Trophoblast cell (in vitro differentiated cells and primary cell): Measurements from ENCODE around the gene CSF2RB.

Source experiments
- DNase-seq, 2 donors: peaks; one replicate each; pipeline ENCODE4 v3.0.0-alpha.2; 2016
- H2AFZ ChIP-seq: 2 replicates; pipeline ENCODE4 v1.6.1; 2013; ENCODE audit warnings: low read length, moderate library complexity, mild to moderate bottlenecking; ENCODE audit not compliant: insufficient read depth, poor library complexity
- H2AK5ac ChIP-seq: 2 replicates; pipeline ENCODE4 v1.6.1; 2013; ENCODE audit warnings: mild to moderate bottlenecking, low read length
- H2BK120ac ChIP-seq: 2 replicates; pipeline ENCODE4 v1.6.1; 2013; ENCODE audit warnings: low read length, mild to moderate bottlenecking, moderate library complexity; ENCODE audit not compliant: insufficient read depth, poor library complexity
- H2BK12ac ChIP-seq: 2 replicates; pipeline ENCODE4 v1.6.1; 2013; ENCODE audit warnings: mild to moderate bottlenecking, low read length, moderate library complexity
- H2BK5ac ChIP-seq: 2 replicates; pipeline ENCODE4 v1.6.1; 2013; ENCODE audit warnings: low read length, low read depth, moderate library complexity, mild to moderate bottlenecking; ENCODE audit not compliant: poor library complexity
- H3K14ac ChIP-seq: 2 replicates; pipeline ENCODE4 v1.6.1; 2013; ENCODE audit warnings: mild to moderate bottlenecking, low read length
- H3K18ac ChIP-seq: 2 replicates; pipeline ENCODE4 v1.6.1; 2013; ENCODE audit warnings: mild to moderate bottlenecking, low read length
- H3K23ac ChIP-seq: 2 replicates; pipeline ENCODE4 v1.6.1; 2013; ENCODE audit warnings: low read length
- H3K27ac ChIP-seq: 2 replicates; pipeline ENCODE4 v1.5.1; 2013; ENCODE audit warnings: low read depth, mild to moderate bottlenecking, inconsistent platforms, low read length, moderate library complexity
- H3K27me3 ChIP-seq: 2 replicates; pipeline ENCODE4 v1.6.1; 2013; ENCODE audit warnings: inconsistent platforms, mild to moderate bottlenecking, low read length, moderate library complexity; ENCODE audit not compliant: insufficient read depth
- H3K36me3 ChIP-seq, 2 experiments: 1 replicate in 1 of 2; 2 replicates in 1 of 2; pipeline ENCODE4 v1.6.1; 2013; ENCODE audit warnings: low read length in 2 of 2, mild to moderate bottlenecking in 2 of 2, moderate library complexity in 1 of 2; ENCODE audit not compliant: insufficient read depth in 2 of 2, control insufficient read depth in 1 of 2
- H3K4ac ChIP-seq: 2 replicates; pipeline ENCODE4 v1.6.1; 2013; ENCODE audit warnings: low read depth, mild to moderate bottlenecking, low read length, moderate library complexity
- H3K4me1 ChIP-seq, 2 experiments: 1 replicate in 1 of 2; 2 replicates in 1 of 2; pipeline ENCODE4 v1.6.1; 2013; ENCODE audit warnings: low read length in 2 of 2, mild to moderate bottlenecking in 2 of 2, moderate library complexity in 1 of 2; ENCODE audit not compliant: insufficient read depth in 2 of 2, control insufficient read depth in 1 of 2
- H3K4me2 ChIP-seq: 2 replicates; pipeline ENCODE4 v1.6.1; 2013; ENCODE audit warnings: inconsistent platforms, mild to moderate bottlenecking, low read length, moderate library complexity
- H3K4me3 ChIP-seq: 2 replicates; pipeline ENCODE4 v1.5.1; 2013; ENCODE audit warnings: mild to moderate bottlenecking, low read depth, low read length, inconsistent platforms
- H3K79me1 ChIP-seq: one replicate; pipeline ENCODE4 v1.6.1; 2013; ENCODE audit warnings: low read length
- H3K79me2 ChIP-seq: 2 replicates; pipeline ENCODE4 v1.6.1; 2013; ENCODE audit warnings: low read length, mild to moderate bottlenecking; ENCODE audit not compliant: control insufficient read depth, insufficient read depth, poor library complexity
- H3K9ac ChIP-seq: 2 replicates; pipeline ENCODE4 v1.6.1; 2013; ENCODE audit warnings: mild to moderate bottlenecking, low read length
- H3K9me3 ChIP-seq: 2 replicates; pipeline ENCODE4 v1.6.1; 2013; ENCODE audit warnings: low read depth, mild to moderate bottlenecking, control low read depth, inconsistent platforms, low read length; ENCODE audit not compliant: insufficient read depth
- H4K12ac ChIP-seq: 2 replicates; pipeline ENCODE4 v1.6.1; 2013; ENCODE audit warnings: low read depth, mild to moderate bottlenecking, low read length, moderate library complexity
- H4K8ac ChIP-seq: 2 replicates; pipeline ENCODE4 v1.6.1; 2013; ENCODE audit warnings: low read depth, mild to moderate bottlenecking, low read length, moderate library complexity
- H4K91ac ChIP-seq: one replicate; pipeline ENCODE4 v1.6.1; 2013; ENCODE audit warnings: low read depth, mild to moderate bottlenecking, low read length, moderate library complexity
- WGBS: extraction: QIAGEN DNeasy Blood & Tissue Kit; methylation state at CpG from one replicate; pipeline ENCODE4 v1.1.7; 2013; ENCODE audit warnings: missing lambda C conversion rate; ENCODE audit not compliant: insufficient read length, insufficient coverage; ENCODE audit errors: extremely low coverage; 5-methylcytosine and 5-hydroxymethylcytosine counted together

CSF2RB gene

DNA sequence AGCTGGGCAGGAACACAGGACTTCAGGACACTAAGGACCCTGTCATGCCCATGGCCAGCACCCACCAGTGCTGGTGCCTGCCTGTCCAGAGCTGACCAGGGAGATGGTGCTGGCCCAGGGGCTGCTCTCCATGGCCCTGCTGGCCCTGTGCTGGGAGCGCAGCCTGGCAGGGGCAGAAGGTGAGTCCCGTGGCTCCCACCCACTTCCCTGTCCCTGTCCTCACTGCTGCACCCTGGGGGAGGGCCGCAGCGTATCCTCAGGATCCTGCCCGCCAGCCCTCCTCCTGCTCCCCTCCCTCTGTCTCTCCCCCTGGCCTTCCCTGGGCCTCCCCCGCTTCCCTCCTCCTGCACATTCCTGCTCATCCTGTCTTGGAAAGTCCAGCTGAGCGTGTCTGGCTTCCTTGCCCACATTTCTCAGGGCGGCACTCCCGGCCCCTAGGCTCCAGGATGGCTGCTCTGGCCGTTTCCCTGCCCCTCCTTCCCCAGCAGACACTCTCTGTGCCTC lies 8.7 kb downstream of the CSF2RB start:
- Histone ChIP-seq H3K79me1 (peaks cover 31% of the 10 kb centered on the region), H4K8ac (peak overlapping the region; percentile 72), H2AFZ (peak overlapping the region; percentile 26), H3K27me3 (no peaks in the 10 kb centered on the region), H3K4me3 (no peak overlapping the region), H3K4me2 (peak overlapping the region; percentile 36), H3K9ac (no peak overlapping the region), H3K23ac (no peak overlapping the region), H3K9me3 (peaks cover 3% of the 10 kb centered on the region), H4K12ac (peak overlapping the region; percentile 40), H3K79me2 (peaks cover 10% of the 10 kb centered on the region), H2BK12ac (peak overlapping the region; percentile 77), H3K36me3 (no peaks in the 10 kb centered on the region), H3K4ac (peak overlapping the region; percentile 28), H4K91ac (peak overlapping the region; percentile 83), H3K18ac (peak overlapping the region; percentile 79), H2BK5ac (peak overlapping the region; percentile 49), H3K27ac (peak overlapping the region; percentile 35), H3K4me1 (peaks cover 18 to 19% of the 10 kb centered on the region in 2 experiments), H3K14ac (peak overlapping the region; percentile 80), H2BK120ac (peak overlapping the region; percentile 75), H2AK5ac (peak overlapping the region; percentile 79)
- WGBS, result no CpG with 5 or more reads among the region's 10 CpGs
- peak; percentile 87 to 89 for DNase-seq

DNA sequence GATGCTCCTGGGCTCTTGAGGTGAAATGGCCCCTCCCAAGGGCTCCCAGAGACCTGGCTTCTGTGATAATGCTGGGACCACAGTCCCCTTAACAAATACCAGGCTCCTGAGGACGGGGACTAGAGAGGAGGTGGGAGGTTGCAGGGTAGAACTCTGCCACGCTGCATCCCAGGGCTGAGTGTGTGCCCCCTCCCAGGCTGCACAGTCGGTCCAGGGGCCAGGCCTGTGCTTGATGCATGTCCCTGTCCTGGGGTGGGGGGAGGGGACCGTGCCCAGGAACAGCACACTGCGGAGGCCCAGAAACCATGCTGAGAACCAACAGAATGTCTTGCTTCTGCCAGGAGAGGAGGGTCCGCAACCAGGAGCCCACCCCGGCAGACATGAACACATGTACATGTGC lies 9.3 kb downstream of the CSF2RB start:
- Histone ChIP-seq H3K4me2 (peak overlapping the region; percentile 31), H3K4me3 (no peak overlapping the region), H3K4me1 (peaks cover 18 to 19% of the 10 kb centered on the region in 2 experiments), H4K91ac (peak overlapping the region; percentile 70), H3K18ac (peak overlapping the region; percentile 26), H3K27ac (peak overlapping the region; percentile 31), H2AFZ (peak overlapping the region; percentile 26), H3K23ac (no peak overlapping the region), H3K4ac (peak overlapping the region; percentile 32), H2BK5ac (peak overlapping the region; percentile 17), H3K14ac (peak overlapping the region; percentile 80), H4K8ac (peak overlapping the region; percentile 62), H3K79me2 (peaks cover 10% of the 10 kb centered on the region), H4K12ac (peak overlapping the region; percentile 25), H3K36me3 (no peaks in the 10 kb centered on the region), H3K79me1 (peaks cover 35% of the 10 kb centered on the region), H3K9me3 (peaks cover 3% of the 10 kb centered on the region), H3K27me3 (no peaks in the 10 kb centered on the region), H2BK120ac (peak overlapping the region; percentile 64), H3K9ac (no peak overlapping the region), H2BK12ac (peak overlapping the region; percentile 74), H2AK5ac (peak overlapping the region; percentile 81)
- no CpG with 5 or more reads among the region's 7 CpGs for WGBS
- DNase-seq, result no peak

DNA sequence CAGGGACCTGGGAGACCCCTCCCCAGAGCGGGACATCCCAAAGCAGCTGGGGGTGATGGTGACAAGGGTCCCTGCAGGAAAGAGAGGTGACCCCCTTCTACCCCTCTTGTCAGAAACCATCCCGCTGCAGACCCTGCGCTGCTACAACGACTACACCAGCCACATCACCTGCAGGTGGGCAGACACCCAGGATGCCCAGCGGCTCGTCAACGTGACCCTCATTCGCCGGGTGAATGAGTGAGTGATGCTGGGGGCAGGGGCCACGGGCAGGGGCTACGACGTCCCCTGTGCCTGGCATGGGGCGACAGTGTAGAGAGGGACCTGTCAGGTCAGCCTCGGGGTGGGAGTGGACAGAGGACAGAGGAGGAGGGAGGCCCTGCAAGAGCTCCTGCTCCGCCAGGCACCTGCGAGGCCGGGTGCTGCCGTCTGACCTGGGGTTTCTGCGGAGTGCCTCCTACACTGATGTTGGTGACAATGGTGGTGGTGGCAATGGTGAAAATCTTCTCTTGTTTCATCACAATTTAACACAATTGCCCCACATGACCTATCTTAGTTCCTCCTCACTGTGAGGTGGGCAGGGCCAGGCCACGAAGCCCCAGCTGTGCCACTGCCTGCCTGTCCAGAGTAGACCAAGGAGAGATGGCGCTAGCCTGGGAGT lies 9.8 kb downstream of the CSF2RB start:
- Histone ChIP-seq H4K12ac (peak overlapping the region; percentile 25), H4K8ac (peak overlapping the region; percentile 62), H3K27me3 (no peaks in the 10 kb centered on the region), H3K4me3 (no peak overlapping the region), H2BK120ac (peak overlapping the region; percentile 64), H2BK12ac (peak overlapping the region; percentile 74), H3K4me1 (peaks cover 20 to 22% of the 10 kb centered on the region in 2 experiments), H3K18ac (peak overlapping the region; percentile 26), H4K91ac (peak overlapping the region; percentile 70), H2AFZ (no peak overlapping the region), H3K36me3 (no peaks in the 10 kb centered on the region), H3K9me3 (peaks cover 3% of the 10 kb centered on the region), H3K23ac (no peak overlapping the region), H2BK5ac (peak overlapping the region; percentile 17), H3K79me1 (peaks cover 38% of the 10 kb centered on the region), H2AK5ac (peak overlapping the region; percentile 87), H3K14ac (peak overlapping the region; percentile 80), H3K79me2 (peaks cover 10% of the 10 kb centered on the region), H3K9ac (no peak overlapping the region), H3K27ac (peak overlapping the region; percentile 31), H3K4me2 (no peak overlapping the region), H3K4ac (peak overlapping the region; percentile 32)
- no CpG with 5 or more reads among the region's 21 CpGs for WGBS
- DNase-seq, result no peak

DNA sequence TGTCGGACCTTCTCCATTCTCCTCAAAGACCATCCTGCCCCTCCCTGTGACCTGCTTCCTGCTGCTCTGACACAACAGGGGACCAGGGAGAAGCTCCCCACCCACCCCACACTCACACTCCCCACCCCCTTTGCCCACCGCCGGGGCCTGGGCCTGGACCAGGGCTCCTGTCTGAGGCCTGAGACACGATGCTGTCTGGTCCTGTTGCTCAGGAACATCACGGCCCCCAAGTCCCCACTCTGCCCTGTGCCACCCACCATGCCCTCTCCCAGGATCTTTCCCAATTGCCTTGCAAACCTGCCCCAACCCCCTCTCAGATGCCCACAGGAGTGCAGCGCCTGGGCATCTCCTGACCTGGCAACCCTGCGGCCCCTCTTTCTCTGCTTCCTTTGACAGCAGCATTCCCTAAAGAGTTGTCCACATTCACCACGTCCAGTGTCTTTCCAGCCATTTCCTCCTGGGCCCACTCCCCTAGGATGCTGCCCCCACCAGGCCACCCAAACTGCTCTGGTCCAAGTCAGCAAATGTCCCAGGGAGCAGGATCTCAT lies 10.8 kb downstream of the CSF2RB start:
- H3K27me3 ChIP-seq, result no peaks in the 10 kb centered on the region

More for the DNA sequence above, 10.8 kb downstream of the CSF2RB start:
- Histone ChIP-seq H4K91ac (peak overlapping the region; percentile 70), H3K79me2 (peaks cover 10% of the 10 kb centered on the region), H3K4ac (no peak overlapping the region), H2AFZ (no peak overlapping the region), H3K9ac (no peak overlapping the region), H3K4me2 (no peak overlapping the region), H2AK5ac (peak overlapping the region; percentile 55), H2BK5ac (no peak overlapping the region), H3K36me3 (no peaks in the 10 kb centered on the region), H3K9me3 (peaks cover 3% of the 10 kb centered on the region), H3K18ac (no peak overlapping the region), H4K8ac (no peak overlapping the region), H4K12ac (no peak overlapping the region), H3K4me3 (no peak overlapping the region), H3K4me1 (peaks cover 24 to 27% of the 10 kb centered on the region in 2 experiments), H2BK12ac (no peak overlapping the region), H2BK120ac (peak overlapping the region; percentile 12), H3K79me1 (peaks cover 44% of the 10 kb centered on the region), H3K14ac (no peak overlapping the region), H3K27ac (no peak overlapping the region), H3K23ac (no peak overlapping the region)
- WGBS, result no CpG with 5 or more reads among the region's 8 CpGs
- DNase-seq, result no peak
